Iris pigment epithelial cell (primary cell): Measurements from ENCODE around the gene TNFRSF12A.

Experiments used
- DNase-seq: peaks from one replicate; pipeline ENCODE4 v3.0.0-alpha.2; 2011; ENCODE audit warnings: low read depth

TNFRSF12A gene

GRCh38 chr16:3020247-3020603 is at the start of gene TNFRSF12A:
TNFRSF12A (plus strand) TSS chr16:3020368; CDS start chr16:3020398, 30 bp downstream.
- peak; percentile 81 for DNase-seq

GRCh38 chr16:2970563-2970962 is 49.6 kb upstream of the TNFRSF12A start:
- no peak for DNase-seq

GRCh38 chr16:2971134-2971984 is 48.8 kb upstream of the TNFRSF12A start:
- no peak for DNase-seq

- no peak for DNase-seq
These were observed 48.0 kb upstream of the TNFRSF12A start for GRCh38 chr16:2971985-2972784.

- no peak for DNase-seq
These were observed 47.1 kb upstream of the TNFRSF12A start for GRCh38 chr16:2973093-2973492.

GRCh38 chr16:2973605-2974318 is 46.4 kb upstream of the TNFRSF12A start:
- no peak for DNase-seq

GRCh38 chr16:2974319-2975056 is 45.7 kb upstream of the TNFRSF12A start:
- no peak for DNase-seq

GRCh38 chr16:2975161-2975795 is 44.9 kb upstream of the TNFRSF12A start:
- DNase-seq, result no peak

GRCh38 chr16:2976201-2976600 is 44.0 kb upstream of the TNFRSF12A start:
- DNase-seq, result no peak

GRCh38 chr16:2976673-2977072 is 43.5 kb upstream of the TNFRSF12A start:
- DNase-seq, result no peak

GRCh38 chr16:2977440-2977839 is 42.7 kb upstream of the TNFRSF12A start:
- DNase-seq, result no peak

GRCh38 chr16:2979669-2980226 is 40.4 kb upstream of the TNFRSF12A start:
- DNase-seq, result no peak

- peak; percentile 73 for DNase-seq
These were observed 39.7 kb upstream of the TNFRSF12A start, which contains the start of gene PKMYT1 for GRCh38 chr16:2980227-2981176. PKMYT1 (minus strand) TSS chr16:2980446; CDS start chr16:2979657, 789 bp downstream.

- peak; percentile 36 for DNase-seq
These were observed 38.8 kb upstream of the TNFRSF12A start for GRCh38 chr16:2981177-2981898.

GRCh38 chr16:2981899-2982250 is 38.3 kb upstream of the TNFRSF12A start:
- DNase-seq, result no peak

- DNase-seq, result no peak
These were observed 37.8 kb upstream of the TNFRSF12A start for GRCh38 chr16:2982402-2982801.

GRCh38 chr16:2983706-2984136 is 36.4 kb upstream of the TNFRSF12A start:
- peak; percentile 71 for DNase-seq

- DNase-seq, result no peak
These were observed 34.7 kb upstream of the TNFRSF12A start for GRCh38 chr16:2985462-2985861.

GRCh38 chr16:2985893-2986355 is 34.2 kb upstream of the TNFRSF12A start:
- no peak for DNase-seq
